Stimulated activated naive CD8-positive, alpha-beta T cell treated with anti-CD3 and anti-CD28 coated beads, Interleukin-15, Interleukin-2, amounts not matched to agents 100 ng/mL and 50 ng/mL, for 24 hours (primary cell): ENCODE data around the gene MTA1.

Experiments
- H3K27ac Mint-ChIP-seq: one replicate; pipeline ENCODE4 v1.8.0; 2021; ENCODE audit warnings: mild to moderate bottlenecking, mixed read lengths
- H3K27me3 Mint-ChIP-seq: one replicate; pipeline ENCODE4 v1.8.0; 2021; ENCODE audit warnings: mixed read lengths
- H3K36me3 Mint-ChIP-seq: one replicate; pipeline ENCODE4 v1.8.0; 2021; ENCODE audit warnings: low read depth, mixed read lengths
- H3K4me1 Mint-ChIP-seq: one replicate; pipeline ENCODE4 v1.8.0; 2021; ENCODE audit warnings: low read depth, mixed read lengths
- H3K4me3 Mint-ChIP-seq: one replicate; pipeline ENCODE4 v1.8.0; 2021; ENCODE audit warnings: mild to moderate bottlenecking, mixed read lengths
- H3K9me3 Mint-ChIP-seq: one replicate; pipeline ENCODE4 v1.8.0; 2021; ENCODE audit warnings: mixed read lengths

The MTA1 gene

DNA sequence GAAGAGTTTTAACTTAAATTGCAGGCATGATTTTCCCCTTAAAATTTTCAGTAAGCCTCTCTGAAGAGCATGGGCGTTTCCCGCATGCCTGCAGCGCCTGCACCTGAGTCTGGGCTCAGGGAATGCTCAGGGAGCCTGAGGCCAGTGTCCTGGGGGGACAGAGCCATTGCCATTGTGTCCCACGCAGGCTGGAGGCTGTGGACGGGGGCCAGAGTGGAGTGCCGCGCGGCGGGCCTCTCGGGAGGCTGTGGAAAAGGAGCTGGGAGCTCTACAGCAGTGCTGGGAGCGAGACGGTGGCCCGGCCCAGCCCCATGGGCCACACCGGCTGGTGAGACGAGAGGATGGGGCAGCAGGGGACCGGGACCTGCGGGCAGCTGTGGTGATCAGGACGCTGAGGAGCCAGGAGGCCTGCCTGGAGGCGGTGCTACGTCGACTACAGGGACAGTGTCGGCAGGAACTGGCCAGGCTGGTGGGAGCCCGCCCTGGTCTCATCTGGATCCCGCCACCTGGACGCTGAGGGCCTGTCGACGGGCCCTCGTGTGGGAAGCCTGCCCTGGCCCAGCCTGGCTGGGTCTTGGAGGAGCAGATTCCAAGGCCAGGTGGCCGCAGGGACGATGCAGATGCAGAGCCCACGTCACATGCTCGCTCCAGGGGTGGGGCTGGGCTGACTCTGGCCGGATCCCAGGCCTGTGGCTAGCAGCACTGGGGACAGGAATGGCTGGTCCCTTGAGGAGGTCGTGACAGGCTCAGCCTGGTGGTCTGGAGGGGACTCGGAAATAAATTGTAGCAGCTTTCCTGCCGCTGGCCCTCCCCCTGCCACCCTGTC, 79.0 kb downstream of the MTA1 start:
- H3K36me3 Mint-ChIP-seq = no peaks in the 10 kb centered on the region
- H3K27me3 Mint-ChIP-seq = no peaks in the 10 kb centered on the region
- no peak overlapping the region for H3K4me3 Mint-ChIP-seq
- H3K4me1 Mint-ChIP-seq = no peaks in the 10 kb centered on the region
- no peaks in the 10 kb centered on the region for H3K9me3 Mint-ChIP-seq
- no peak overlapping the region for H3K27ac Mint-ChIP-seq

- H3K4me3 Mint-ChIP-seq = no peak overlapping the region
- no peaks in the 10 kb centered on the region for H3K27me3 Mint-ChIP-seq
- H3K9me3 Mint-ChIP-seq = no peaks in the 10 kb centered on the region
- H3K27ac Mint-ChIP-seq = no peak overlapping the region
- no peaks in the 10 kb centered on the region for H3K36me3 Mint-ChIP-seq
- no peaks in the 10 kb centered on the region for H3K4me1 Mint-ChIP-seq
These were observed 79.8 kb downstream of the MTA1 start for GRCh38 chr14:105499256-105500035.

DNA sequence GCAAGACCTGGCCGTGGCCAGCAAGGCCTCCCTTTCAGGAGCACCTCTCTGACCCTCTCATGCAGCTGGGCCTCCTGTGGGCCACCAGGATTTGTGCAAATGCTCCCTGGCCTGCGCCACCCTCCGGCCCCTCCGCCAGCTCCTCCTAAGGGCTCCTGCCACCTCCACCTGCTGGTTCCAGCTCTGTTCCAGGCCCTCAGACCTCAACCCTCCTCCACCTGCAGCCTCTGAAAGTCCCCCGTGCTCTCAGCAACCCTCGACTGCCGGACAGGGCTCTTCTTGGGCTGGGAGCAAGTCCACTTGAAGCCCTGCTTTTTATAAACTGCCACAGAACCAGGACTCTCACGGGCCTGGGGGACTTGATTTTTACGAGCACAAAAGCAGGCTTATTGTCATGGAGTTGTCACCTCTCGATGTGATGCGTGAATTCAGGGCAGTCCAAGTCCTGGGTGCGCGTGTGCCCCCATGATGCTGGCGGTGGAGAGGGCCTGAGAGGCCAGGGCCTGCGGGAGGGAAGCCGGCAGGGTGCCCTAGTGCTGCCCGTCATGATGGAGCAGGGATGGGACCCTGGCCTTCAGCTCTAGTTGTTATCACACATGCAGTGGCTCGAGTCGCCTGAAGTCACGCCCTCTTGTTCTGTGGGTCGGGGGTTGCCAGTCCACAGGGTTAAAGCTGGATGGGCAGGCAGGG, 80.6 kb downstream of the MTA1 start:
- Mint-ChIP-seq H3K27me3 (no peaks in the 10 kb centered on the region), H3K27ac (no peak overlapping the region), H3K4me1 (no peaks in the 10 kb centered on the region), H3K36me3 (no peaks in the 10 kb centered on the region), H3K9me3 (no peaks in the 10 kb centered on the region), H3K4me3 (no peak overlapping the region)

GRCh38 chr14:105500726-105501101, 81.1 kb downstream of the MTA1 start:
- H3K27ac Mint-ChIP-seq = no peak overlapping the region
- H3K36me3 Mint-ChIP-seq = no peaks in the 10 kb centered on the region
- no peak overlapping the region for H3K4me3 Mint-ChIP-seq
- H3K27me3 Mint-ChIP-seq = no peaks in the 10 kb centered on the region
- H3K9me3 Mint-ChIP-seq = no peaks in the 10 kb centered on the region
- no peaks in the 10 kb centered on the region for H3K4me1 Mint-ChIP-seq

DNA sequence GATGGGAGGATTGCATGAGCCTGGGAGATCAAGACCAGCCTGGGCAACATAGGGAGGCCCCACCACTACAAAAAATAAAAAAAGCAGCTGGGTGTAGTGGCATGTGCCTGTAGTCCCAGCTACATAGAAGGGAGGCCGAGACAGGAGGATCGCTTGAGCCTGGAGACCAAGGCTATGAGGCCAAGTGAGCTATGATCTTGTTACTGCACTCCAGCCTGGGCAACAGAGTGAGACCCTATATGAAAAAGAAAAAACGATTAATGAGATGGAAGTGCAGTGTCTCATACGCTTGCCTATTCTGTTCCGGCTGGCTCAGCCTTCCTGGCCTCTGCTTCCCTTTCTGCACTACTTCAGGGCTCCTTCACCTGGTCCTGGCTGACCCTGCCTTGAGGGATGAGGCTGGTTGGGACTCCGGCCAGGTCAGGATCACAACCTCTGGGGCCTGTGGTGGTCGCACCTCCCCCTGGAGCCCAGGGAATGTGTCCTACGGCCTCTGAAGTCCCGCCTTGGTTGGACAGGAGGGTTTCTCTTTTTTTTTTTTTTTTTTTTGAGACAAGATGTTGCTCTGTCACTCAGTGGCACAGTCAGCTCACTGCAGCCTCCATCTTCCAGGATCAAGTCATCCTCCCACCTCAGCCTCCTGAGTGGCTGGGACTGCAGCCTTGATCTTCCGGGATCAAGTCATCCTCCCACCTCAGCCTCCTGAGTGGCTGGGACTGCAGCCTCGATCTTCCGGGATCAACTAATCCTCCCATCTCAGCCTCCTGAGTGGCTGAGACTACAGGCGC, 82.1 kb downstream of the MTA1 start:
- H3K27ac Mint-ChIP-seq = no peak overlapping the region
- no peaks in the 10 kb centered on the region for H3K4me1 Mint-ChIP-seq
- H3K27me3 Mint-ChIP-seq = no peaks in the 10 kb centered on the region
- H3K4me3 Mint-ChIP-seq = no peak overlapping the region
- H3K9me3 Mint-ChIP-seq = no peaks in the 10 kb centered on the region
- H3K36me3 Mint-ChIP-seq = no peaks in the 10 kb centered on the region

DNA sequence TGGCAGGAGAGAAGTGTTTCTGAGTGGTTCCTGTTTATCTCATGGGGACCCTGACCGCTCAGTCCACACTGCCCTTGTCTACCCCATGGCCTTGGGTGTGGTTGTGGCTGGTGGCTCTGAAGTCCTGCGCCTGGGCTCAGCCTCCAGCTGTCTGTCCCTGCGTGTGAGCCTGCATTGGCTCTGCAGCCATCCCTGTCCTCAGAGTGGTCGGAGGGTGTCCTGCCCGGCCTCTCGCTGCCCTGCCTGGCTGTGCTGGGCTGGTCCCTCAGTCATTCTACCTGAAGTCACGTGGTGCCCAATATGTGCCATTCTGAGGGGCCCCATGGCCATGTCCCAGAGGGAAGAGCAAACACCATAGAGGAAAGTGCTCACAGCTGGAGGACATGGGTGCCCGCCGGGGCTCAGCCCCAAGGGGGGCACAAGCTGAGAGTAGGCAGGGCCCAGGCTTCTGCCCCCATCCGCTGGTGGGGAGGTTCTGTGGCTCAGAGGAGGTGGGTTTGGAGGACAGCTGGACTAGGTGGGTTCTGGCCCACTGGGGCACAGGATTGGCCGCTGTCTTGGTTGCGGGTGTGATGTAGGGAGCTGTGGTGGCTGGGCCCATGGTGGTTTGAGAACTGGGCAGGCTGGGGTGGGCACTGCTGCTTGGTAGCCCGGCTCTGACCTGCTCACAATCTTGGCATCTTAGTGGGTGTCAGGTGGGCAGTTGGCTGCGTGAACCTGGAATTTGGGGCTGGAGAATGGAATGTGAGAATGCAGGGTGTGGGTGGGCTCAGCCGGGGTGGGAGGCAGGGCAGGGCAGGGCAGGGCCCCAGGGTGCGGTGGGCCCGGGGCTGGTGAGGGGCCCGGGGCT, 83.0 kb downstream of the MTA1 start:
- no peaks in the 10 kb centered on the region for H3K4me1 Mint-ChIP-seq

DNA sequence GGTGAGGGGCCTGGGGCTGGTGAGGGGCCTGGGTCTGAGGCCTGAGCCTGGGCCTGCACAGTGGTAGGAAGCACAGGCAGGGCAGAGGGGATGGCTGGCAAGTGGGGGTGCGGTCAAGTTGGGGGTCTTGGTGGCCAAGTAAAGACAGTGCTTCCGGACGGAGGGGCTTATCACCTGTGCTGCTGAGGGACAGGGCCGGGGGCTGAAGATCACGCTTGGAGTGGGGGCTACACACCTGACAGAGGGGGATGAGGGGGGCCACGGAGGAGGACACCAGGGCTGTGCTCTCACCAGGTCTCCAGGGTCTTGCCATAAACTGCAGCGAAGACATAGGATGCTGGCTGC, 83.6 kb downstream of the MTA1 start:
- H3K27ac Mint-ChIP-seq = no peak overlapping the region
- no peaks in the 10 kb centered on the region for H3K4me1 Mint-ChIP-seq

More for the DNA sequence above, 83.0 kb downstream of the MTA1 start:
- H3K36me3 Mint-ChIP-seq = no peaks in the 10 kb centered on the region
- H3K9me3 Mint-ChIP-seq = no peaks in the 10 kb centered on the region
- H3K27me3 Mint-ChIP-seq = peaks cover 4% of the 10 kb centered on the region
- no peak overlapping the region for H3K4me3 Mint-ChIP-seq
- H3K27ac Mint-ChIP-seq = no peak overlapping the region

DNA sequence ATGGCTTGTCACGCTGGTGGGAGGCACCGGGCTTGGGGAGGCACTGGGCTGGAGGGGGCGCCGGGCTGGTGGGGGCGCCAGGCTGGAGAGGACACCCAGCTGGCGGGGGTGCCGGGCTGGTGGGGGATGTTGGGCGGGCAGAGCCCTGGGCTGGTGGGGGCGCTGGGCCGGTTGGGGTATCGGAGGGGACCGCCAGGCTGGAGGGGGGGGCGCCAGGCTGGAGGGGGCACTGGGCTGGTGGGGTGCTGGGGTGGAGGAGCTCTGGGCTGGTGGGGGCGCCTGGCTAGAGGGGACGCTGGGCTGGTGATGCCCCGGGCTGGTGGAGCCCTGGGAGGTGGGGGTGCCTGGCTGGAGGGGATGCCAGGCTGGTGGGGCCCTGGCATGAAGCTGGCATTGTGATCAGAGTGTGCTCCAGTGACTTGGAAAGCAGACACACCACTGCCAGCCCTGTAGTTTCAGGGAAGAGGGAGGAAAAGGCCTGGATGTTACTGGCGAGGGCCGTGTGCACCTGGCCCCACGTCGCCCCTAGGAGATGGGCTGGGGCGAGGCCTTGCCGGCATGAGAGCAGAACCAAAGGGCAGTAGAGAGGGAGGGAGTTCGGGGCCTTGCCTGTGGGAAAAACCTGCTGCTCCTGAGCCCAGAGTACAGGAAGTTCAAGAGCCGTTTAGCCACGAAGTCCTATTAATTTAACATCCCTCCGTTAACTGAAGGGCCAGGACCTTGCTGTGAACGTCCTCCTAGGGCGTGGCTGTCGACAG, 84.5 kb downstream of the MTA1 start:
- Mint-ChIP-seq H3K27ac (no peak overlapping the region), H3K36me3 (no peaks in the 10 kb centered on the region), H3K9me3 (no peaks in the 10 kb centered on the region), H3K4me3 (no peak overlapping the region), H3K4me1 (no peaks in the 10 kb centered on the region), H3K27me3 (peaks cover 13% of the 10 kb centered on the region)

More for the DNA sequence above, 83.6 kb downstream of the MTA1 start:
- Mint-ChIP-seq H3K9me3 (no peaks in the 10 kb centered on the region), H3K27me3 (peaks cover 8% of the 10 kb centered on the region), H3K36me3 (no peaks in the 10 kb centered on the region), H3K4me3 (no peak overlapping the region)

GRCh38 chr14:105505101-105505500, 85.5 kb downstream of the MTA1 start:
- H3K4me1 Mint-ChIP-seq = no peaks in the 10 kb centered on the region
- no peaks in the 10 kb centered on the region for H3K36me3 Mint-ChIP-seq
- H3K27ac Mint-ChIP-seq = no peak overlapping the region
- H3K27me3 Mint-ChIP-seq = peaks cover 13% of the 10 kb centered on the region
- no peak overlapping the region for H3K4me3 Mint-ChIP-seq
- no peaks in the 10 kb centered on the region for H3K9me3 Mint-ChIP-seq

GRCh38 chr14:105507247-105507646, 87.6 kb downstream of the MTA1 start:
- no peak overlapping the region for H3K4me3 Mint-ChIP-seq

DNA sequence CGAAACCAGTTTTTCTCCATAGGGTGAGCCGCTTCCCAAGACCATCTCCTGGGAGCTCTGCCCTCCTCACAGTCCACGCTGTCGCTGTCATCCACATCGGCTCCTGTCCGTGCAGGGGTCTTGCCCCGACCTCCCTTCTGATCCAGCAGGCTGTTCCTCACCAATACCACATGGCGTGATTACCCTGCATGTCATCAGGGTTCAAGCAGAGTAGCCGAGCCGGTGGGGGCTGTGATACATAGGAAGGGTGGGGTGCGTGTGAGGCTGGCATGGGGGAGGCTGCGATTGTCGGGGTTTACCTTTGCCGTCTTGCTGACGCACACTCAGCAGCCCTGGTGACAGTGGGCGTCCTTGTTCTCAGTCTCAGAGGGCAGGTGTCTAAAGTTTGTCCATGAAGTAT, 88.4 kb downstream of the MTA1 start:
- Mint-ChIP-seq H3K4me1 (no peaks in the 10 kb centered on the region), H3K9me3 (no peaks in the 10 kb centered on the region), H3K27me3 (peaks cover 18% of the 10 kb centered on the region), H3K36me3 (no peaks in the 10 kb centered on the region), H3K27ac (no peak overlapping the region), H3K4me3 (no peak overlapping the region)

More at GRCh38 chr14:105507247-105507646, 87.6 kb downstream of the MTA1 start:
- Mint-ChIP-seq H3K9me3 (no peaks in the 10 kb centered on the region), H3K27me3 (peaks cover 18% of the 10 kb centered on the region), H3K4me1 (no peaks in the 10 kb centered on the region), H3K36me3 (no peaks in the 10 kb centered on the region), H3K27ac (no peak overlapping the region)

DNA sequence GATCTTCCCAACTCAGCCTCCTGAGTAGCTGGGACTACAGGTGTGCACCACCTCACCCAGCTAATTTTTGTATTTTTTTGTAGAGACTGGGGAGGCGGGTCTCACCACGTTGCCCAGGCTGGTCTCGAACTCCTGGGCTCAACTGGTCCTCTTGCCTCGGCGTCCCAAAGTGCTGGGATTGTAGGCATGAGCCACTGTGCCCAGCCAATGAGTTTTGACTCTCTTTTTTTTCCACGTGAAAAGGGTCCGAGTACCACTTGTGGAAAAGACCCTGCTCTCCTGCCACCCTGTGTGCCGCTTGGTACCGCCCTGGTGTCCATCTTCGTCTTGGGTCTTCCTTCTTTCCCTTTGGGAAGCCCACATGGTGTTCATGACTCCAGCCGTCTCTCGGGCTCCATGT, 89.0 kb downstream of the MTA1 start:
- Mint-ChIP-seq H3K27ac (peak overlapping the region; percentile 61), H3K4me1 (no peaks in the 10 kb centered on the region), H3K9me3 (no peaks in the 10 kb centered on the region), H3K27me3 (peaks cover 18% of the 10 kb centered on the region), H3K4me3 (no peak overlapping the region), H3K36me3 (no peaks in the 10 kb centered on the region)

- Mint-ChIP-seq H3K36me3 (no peaks in the 10 kb centered on the region), H3K27ac (no peak overlapping the region), H3K27me3 (peaks cover 39% of the 10 kb centered on the region), H3K9me3 (no peaks in the 10 kb centered on the region), H3K4me3 (no peak overlapping the region), H3K4me1 (no peaks in the 10 kb centered on the region)
These were observed 97.5 kb downstream of the MTA1 start for GRCh38 chr14:105517096-105517495.
